ENCODE data around the gene BCAR1.

BCAR1 gene

GRCh38 chr16:75239542-75240122 lies 11.8 kb downstream of the BCAR1 start:
- DNase-seq (ENCODE audit: low spot score) = no peak

- peak; percentile 69 for DNase-seq (ENCODE audit: low spot score)
Measured at GRCh38 chr16:75238853-75239541, 12.4 kb downstream of the BCAR1 start.

GRCh38 chr16:75238132-75238852 lies 13.1 kb downstream of the BCAR1 start:
- DNase-seq (ENCODE audit: low spot score) = peak; percentile 87

GRCh38 chr16:75237398-75238131 lies 13.9 kb downstream of the BCAR1 start:
- no peak for DNase-seq (ENCODE audit: low spot score)

GRCh38 chr16:75236736-75237397 lies 14.6 kb downstream of the BCAR1 start:
- DNase-seq (ENCODE audit: low spot score) = no peak

GRCh38 chr16:75236232-75236631 lies 15.2 kb downstream of the BCAR1 start:
- no peak for DNase-seq (ENCODE audit: low spot score)

GRCh38 chr16:75235721-75236193 lies 15.7 kb downstream of the BCAR1 start:
- DNase-seq (ENCODE audit: low spot score) = no peak

GRCh38 chr16:75234856-75235696 lies 16.3 kb downstream of the BCAR1 start:
- DNase-seq (ENCODE audit: low spot score) = no peak

- DNase-seq (ENCODE audit: low spot score) = no peak
Measured at GRCh38 chr16:75233611-75233938, 17.8 kb downstream of the BCAR1 start.

- DNase-seq (ENCODE audit: low spot score) = no peak
Measured at GRCh38 chr16:75231570-75231969, 19.9 kb downstream of the BCAR1 start.

GRCh38 chr16:75230471-75231110 lies 20.8 kb downstream of the BCAR1 start:
- DNase-seq (ENCODE audit: low spot score) = no peak

GRCh38 chr16:75229172-75230031 lies 22.0 kb downstream of the BCAR1 start:
- no peak for DNase-seq (ENCODE audit: low spot score)

- no peak for DNase-seq (ENCODE audit: low spot score)
Measured at GRCh38 chr16:75228143-75228976, 23.1 kb downstream of the BCAR1 start.

GRCh38 chr16:75227361-75228142 lies 23.9 kb downstream of the BCAR1 start:
- DNase-seq (ENCODE audit: low spot score) = no peak

- no peak for DNase-seq (ENCODE audit: low spot score)
Measured at GRCh38 chr16:75226550-75227360, 24.7 kb downstream of the BCAR1 start.

GRCh38 chr16:75225678-75226515 lies 25.5 kb downstream of the BCAR1 start:
- no peak for DNase-seq (ENCODE audit: low spot score)
